CD14-positive monocyte (primary cell): ENCODE data around the gene MAPK8IP1. TPM values are rescaled to one million over a fixed set of nuclear protein-coding genes. Genes with fewer than 3 reads are reported as not detected.
A peak's percentile ranks its signal among the peaks of the same experiment; 100 is the strongest.

Experiments
- DNase-seq, 3 donors: peaks; one replicate each; pipeline ENCODE4 v3.0.0-alpha.2; 2011 to 2022
- H2AFZ ChIP-seq: 2 replicates; pipeline ENCODE4 v1.6.0; 2012; ENCODE audit warnings: mild to moderate bottlenecking, low read depth, low read length, inconsistent platforms; ENCODE audit not compliant: insufficient read depth, poor library complexity, severe bottlenecking
- H3K27ac ChIP-seq, 2 donors: 1 replicate in 1 of 2; 2 replicates in 1 of 2; pipeline ENCODE4 v1.5.1; 2012 to 2013; ENCODE audit warnings: low read length in 2 of 2, control low read depth in 1 of 2, inconsistent platforms in 1 of 2, low read depth in 1 of 2, mild to moderate bottlenecking in 1 of 2
- H3K27me3 ChIP-seq, 2 donors: one replicate each; pipeline versions ENCODE4 v1.6.0 to v1.6.1; 2011 to 2013; ENCODE audit warnings: low read length in 2 of 2; ENCODE audit not compliant: control insufficient read depth in 2 of 2, insufficient read depth in 2 of 2
- H3K36me3 ChIP-seq, 2 donors: replicated peaks in 1 of 2; 1 replicate in 1 of 2; 2 replicates in 1 of 2; pipeline versions ENCODE4 v1.5.1 to v1.6.1; 2012 to 2013; ENCODE audit warnings: low read length in 2 of 2, control low read depth in 1 of 2, inconsistent platforms in 1 of 2, mild to moderate bottlenecking in 1 of 2; ENCODE audit not compliant: insufficient read depth in 2 of 2, control insufficient read depth in 1 of 2
- H3K4me1 ChIP-seq, 2 donors: 1 replicate in 1 of 2; 2 replicates in 1 of 2; pipeline versions ENCODE4 v1.5.1 to v1.6.1; 2012 to 2013; ENCODE audit warnings: low read length in 2 of 2, control low read depth in 1 of 2, inconsistent platforms in 1 of 2, mild to moderate bottlenecking in 1 of 2, moderate library complexity in 1 of 2; ENCODE audit not compliant: insufficient read depth in 2 of 2, control insufficient read depth in 1 of 2
- H3K4me2 ChIP-seq: replicated peaks from 2 replicates; pipeline ENCODE3; 2012; ENCODE audit warnings: low read length, moderate library complexity, mild to moderate bottlenecking; ENCODE audit not compliant: poor library complexity, severe bottlenecking; ENCODE audit errors: extremely low read depth
- H3K4me3 ChIP-seq, 3 experiments: fragments of 200-600 bp in 1 of 3; sonication (generic) in 1 of 3; replicated peaks in 1 of 3; 1 replicate in 2 of 3; 2 replicates in 1 of 3; pipeline ENCODE4 v1.5.1; 2011 to 2013; ENCODE audit warnings: low read length in 3 of 3, mild to moderate bottlenecking in 3 of 3, control low read depth in 2 of 3, low read depth in 2 of 3, inconsistent platforms in 1 of 3, moderate library complexity in 1 of 3
- H3K79me2 ChIP-seq: 2 replicates; pipeline ENCODE4 v1.6.0; 2012; ENCODE audit warnings: mild to moderate bottlenecking, control low read depth, inconsistent platforms, low read length, moderate library complexity; ENCODE audit not compliant: insufficient read depth
- H3K9ac ChIP-seq: 2 replicates; pipeline ENCODE4 v1.6.0; 2017; ENCODE audit warnings: low read length, mild to moderate bottlenecking; ENCODE audit not compliant: insufficient read depth, poor library complexity, severe bottlenecking
- H3K9me3 ChIP-seq, 2 donors: replicated peaks in 1 of 2; 1 replicate in 1 of 2; 2 replicates in 1 of 2; pipeline versions ENCODE4 v1.5.1 to v1.6.1; 2012 to 2013; ENCODE audit warnings: low read length in 2 of 2, control low read depth in 1 of 2; ENCODE audit not compliant: control insufficient read depth in 1 of 2, insufficient read depth in 1 of 2
- H4K20me1 ChIP-seq: 2 replicates; pipeline ENCODE4 v1.6.0; 2012; ENCODE audit warnings: mild to moderate bottlenecking, low read length, control low read depth, moderate library complexity; ENCODE audit not compliant: insufficient read depth
- H3K27ac Mint-ChIP-seq, 7 donors: one replicate each; pipeline ENCODE4 v1.8.0; 2020; ENCODE audit warnings: mild to moderate bottlenecking in 7 of 7, mixed read lengths in 7 of 7, moderate library complexity in 6 of 7, inconsistent platforms in 2 of 7
- H3K27me3 Mint-ChIP-seq, 3 donors: one replicate each; pipeline ENCODE4 v1.8.0; 2021 to 2022; ENCODE audit warnings: low read depth in 3 of 3, mild to moderate bottlenecking in 3 of 3, mixed read lengths in 3 of 3, moderate library complexity in 3 of 3, inconsistent platforms in 1 of 3
- H3K36me3 Mint-ChIP-seq, 2 donors: one replicate each; pipeline ENCODE4 v1.8.0; 2020; ENCODE audit warnings: mixed read lengths in 2 of 2, inconsistent platforms in 1 of 2, mild to moderate bottlenecking in 1 of 2
- H3K4me1 Mint-ChIP-seq: one replicate; pipeline ENCODE4 v1.8.0; 2020; ENCODE audit warnings: mild to moderate bottlenecking, mixed read lengths
- H3K4me3 Mint-ChIP-seq, 2 donors: one replicate each; pipeline ENCODE4 v1.8.0; 2020; ENCODE audit warnings: mild to moderate bottlenecking in 2 of 2, mixed read lengths in 2 of 2, moderate library complexity in 1 of 2
- H3K9me3 Mint-ChIP-seq, 7 donors: one replicate each; pipeline ENCODE4 v1.8.0; 2020 to 2022; ENCODE audit warnings: mixed read lengths in 7 of 7, mild to moderate bottlenecking in 6 of 7, moderate library complexity in 6 of 7, inconsistent platforms in 2 of 7
- CTCF ChIP-seq: fragments of 200-600 bp; IDR thresholded peaks from one replicate; pipeline ENCODE4 v1.8.0; 2022; ENCODE audit warnings: antibody characterized with exemption, mild to moderate bottlenecking
- WGBS: methylation state at CpG from one replicate; pipeline ENCODE4 v1.1.5; 2013; ENCODE audit warnings: missing lambda C conversion rate; ENCODE audit not compliant: insufficient coverage; 5-methylcytosine and 5-hydroxymethylcytosine counted together
- intact Hi-C, 2 donors: fragments of 100-400 bp; cut with micrococcal nuclease; formaldehyde crosslinking; loops; one replicate each; pipeline versions ENCODE4 v1.15.0 to v1.15.1; 2023
- polyA plus RNA-seq, 3 donors: library from polyadenylated mRNA; depleted of rRNA in 1 of 3; unstranded in 2 of 3; stranded (reverse) in 1 of 3; fragments of 300-500 nt in 2 of 3; fragments of >200 nt in 1 of 3; fragmentation: Illumina TruSeq in 2 of 3; gene quantifications; 1 replicate in 2 of 3; 2 replicates in 1 of 3; pipeline ENCODE4 v1.2.3, GENCODE V29; 2012 to 2021

MAPK8IP1 gene
- polyA plus RNA-seq, 3 donors = 0.93 TPM; not detected in 2

- peaks cover 61% of the 10 kb centered on the region for H4K20me1 ChIP-seq
- H3K36me3 Mint-ChIP-seq = peaks cover 13 to 22% of the 10 kb centered on the region in 2 donors
- H2AFZ ChIP-seq = no peak overlapping the region
- no peaks in the 10 kb centered on the region for H3K9me3 Mint-ChIP-seq
- H3K4me3 Mint-ChIP-seq = no peak overlapping the region
- H3K27ac ChIP-seq = no peak overlapping the region
- peak overlapping the region in 2 of 7 donors; percentile 40 to 50 for H3K27ac Mint-ChIP-seq
- DNase-seq = no peak
- H3K9me3 ChIP-seq = no peaks in the 10 kb centered on the region
- no peak overlapping the region for H3K4me2 ChIP-seq
- intact Hi-C loops = no loop called here
- H3K4me1 ChIP-seq = peaks cover 29 to 35% of the 10 kb centered on the region in 2 donors
- peaks cover 44% of the 10 kb centered on the region for H3K4me1 Mint-ChIP-seq
- peaks cover 0 to 6% (median 0%) of the 10 kb centered on the region in 3 donors for H3K27me3 Mint-ChIP-seq
- H3K4me3 ChIP-seq = no peak overlapping the region
- H3K27me3 ChIP-seq = no peaks in the 10 kb centered on the region
- WGBS = 100% methylated on average over 2 of the region's 2 CpGs
- peaks cover 62% of the 10 kb centered on the region for H3K79me2 ChIP-seq
- peaks cover 2 to 5% of the 10 kb centered on the region in 2 donors for H3K36me3 ChIP-seq
- H3K9ac ChIP-seq = no peak overlapping the region
- no peak for TF ChIP-seq CTCF
Observed at GRCh38 chr11:45850446-45850845, 35.0 kb upstream of the MAPK8IP1 start.

GRCh38 chr11:45851228-45851627 lies 34.2 kb upstream of the MAPK8IP1 start:
- Histone ChIP-seq H3K4me1 (peaks cover 27% of the 10 kb centered on the region in 2 donors), H3K27me3 (no peaks in the 10 kb centered on the region), H3K9me3 (no peaks in the 10 kb centered on the region), H3K79me2 (peaks cover 62% of the 10 kb centered on the region), H3K4me2 (no peak overlapping the region), H3K36me3 (peaks cover 7 to 13% of the 10 kb centered on the region in 2 donors), H2AFZ (no peak overlapping the region), H3K27ac (no peak overlapping the region), H3K9ac (no peak overlapping the region), H4K20me1 (peaks cover 68% of the 10 kb centered on the region), H3K4me3 (no peak overlapping the region)
- TF ChIP-seq CTCF = no peak
- Mint-ChIP-seq H3K9me3 (no peaks in the 10 kb centered on the region), H3K36me3 (peaks cover 20 to 30% of the 10 kb centered on the region in 2 donors), H3K27ac (peak overlapping the region in 1 of 7 donors; percentile 58), H3K27me3 (peaks cover 0 to 3% (median 0%) of the 10 kb centered on the region in 3 donors), H3K4me1 (peaks cover 37% of the 10 kb centered on the region), H3K4me3 (no peak overlapping the region)
- intact Hi-C loops = no loop called here
- 88% methylated on average over 1 of the region's 2 CpGs for WGBS
- no peak for DNase-seq
